ENCODE data around the gene EPHA4.

EPHA4 gene

DNA sequence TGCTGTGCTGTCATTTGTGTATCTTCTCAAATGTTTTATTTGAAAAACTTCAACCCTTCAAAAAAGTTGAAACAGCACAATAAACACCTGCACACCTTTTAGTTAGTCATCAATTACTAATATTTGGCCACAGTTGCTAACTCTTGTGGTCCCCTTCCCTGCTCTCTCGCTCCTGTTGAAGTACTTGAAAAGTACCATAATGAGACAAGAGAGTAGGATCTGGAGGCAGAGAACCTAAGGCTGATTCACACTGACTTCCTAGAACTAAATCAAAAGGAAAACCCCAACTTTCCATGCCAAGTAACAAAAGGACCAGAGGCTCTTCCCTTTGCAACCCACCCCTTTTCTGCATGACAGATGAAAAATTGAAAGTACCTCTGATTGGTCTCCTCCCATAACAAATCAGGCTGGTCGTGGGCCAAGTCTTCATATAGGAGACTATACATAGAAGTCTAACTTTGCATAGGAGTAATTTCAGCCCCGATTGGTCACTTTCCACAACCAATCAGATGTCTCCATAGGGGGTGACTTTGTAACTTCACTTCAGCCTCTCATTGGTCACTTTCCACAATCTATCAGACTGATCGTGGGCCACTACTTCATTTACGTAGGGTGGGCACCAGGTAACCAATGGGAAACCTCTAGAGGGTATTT, 179.7 kb downstream of the EPHA4 start:
- TF ChIP-seq CREB1 (IDR thresholded peaks at IDR 0.05; ENCODE audit: low read depth) (no peak), MAX (IDR thresholded peaks at IDR 0.05) (no peak), YY1 (IDR thresholded peaks at IDR 0.05; ENCODE audit: low read depth) (no peak), EP300 (IDR thresholded peaks at IDR 0.05; ENCODE audit: borderline replicate concordance) (no peak), TAF1 (IDR thresholded peaks at IDR 0.05; ENCODE audit: low read depth) (no peak), ZBTB7A (IDR thresholded peaks at IDR 0.05; ENCODE audit: low read depth) (no peak), CEBPB (IDR thresholded peaks at IDR 0.05) (no peak), FOXM1 (IDR thresholded peaks at IDR 0.05; ENCODE audit: borderline replicate concordance, low read depth) (no peak)
- TF ChIP-seq, protein P1, sequence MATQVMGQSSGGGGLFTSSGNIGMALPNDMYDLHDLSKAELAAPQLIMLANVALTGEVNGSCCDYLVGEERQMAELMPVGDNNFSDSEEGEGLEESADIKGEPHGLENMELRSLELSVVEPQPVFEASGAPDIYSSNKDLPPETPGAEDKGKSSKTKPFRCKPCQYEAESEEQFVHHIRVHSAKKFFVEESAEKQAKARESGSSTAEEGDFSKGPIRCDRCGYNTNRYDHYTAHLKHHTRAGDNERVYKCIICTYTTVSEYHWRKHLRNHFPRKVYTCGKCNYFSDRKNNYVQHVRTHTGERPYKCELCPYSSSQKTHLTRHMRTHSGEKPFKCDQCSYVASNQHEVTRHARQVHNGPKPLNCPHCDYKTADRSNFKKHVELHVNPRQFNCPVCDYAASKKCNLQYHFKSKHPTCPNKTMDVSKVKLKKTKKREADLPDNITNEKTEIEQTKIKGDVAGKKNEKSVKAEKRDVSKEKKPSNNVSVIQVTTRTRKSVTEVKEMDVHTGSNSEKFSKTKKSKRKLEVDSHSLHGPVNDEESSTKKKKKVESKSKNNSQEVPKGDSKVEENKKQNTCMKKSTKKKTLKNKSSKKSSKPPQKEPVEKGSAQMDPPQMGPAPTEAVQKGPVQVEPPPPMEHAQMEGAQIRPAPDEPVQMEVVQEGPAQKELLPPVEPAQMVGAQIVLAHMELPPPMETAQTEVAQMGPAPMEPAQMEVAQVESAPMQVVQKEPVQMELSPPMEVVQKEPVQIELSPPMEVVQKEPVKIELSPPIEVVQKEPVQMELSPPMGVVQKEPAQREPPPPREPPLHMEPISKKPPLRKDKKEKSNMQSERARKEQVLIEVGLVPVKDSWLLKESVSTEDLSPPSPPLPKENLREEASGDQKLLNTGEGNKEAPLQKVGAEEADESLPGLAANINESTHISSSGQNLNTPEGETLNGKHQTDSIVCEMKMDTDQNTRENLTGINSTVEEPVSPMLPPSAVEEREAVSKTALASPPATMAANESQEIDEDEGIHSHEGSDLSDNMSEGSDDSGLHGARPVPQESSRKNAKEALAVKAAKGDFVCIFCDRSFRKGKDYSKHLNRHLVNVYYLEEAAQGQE (IDR thresholded peaks at IDR 0.05; ENCODE audit: low read depth) = no peak

DNA sequence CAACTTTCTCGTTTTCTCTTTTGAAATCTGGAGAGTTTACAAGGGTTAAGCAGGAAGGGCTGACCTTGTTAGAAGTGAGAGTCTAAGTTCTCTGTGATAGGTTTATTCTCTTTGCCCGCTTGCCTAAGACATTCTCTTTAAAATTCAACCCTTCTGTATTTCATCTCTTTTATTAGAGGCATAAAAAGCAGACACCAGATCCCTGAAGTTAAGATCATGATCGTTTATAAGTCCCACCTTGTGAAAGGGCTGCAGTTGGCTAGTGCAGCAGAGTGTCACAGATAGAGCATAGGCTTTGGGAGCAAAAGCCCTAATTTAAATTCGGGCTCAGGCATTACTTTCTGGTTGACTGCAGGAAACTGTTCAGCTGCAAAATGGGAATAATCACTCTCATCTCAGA, 181.2 kb downstream of the EPHA4 start:
- TF ChIP-seq NFIC (IDR thresholded peaks at IDR 0.05) (no peak), YY1 (IDR thresholded peaks at IDR 0.05; ENCODE audit: low read depth) (no peak), MAX (IDR thresholded peaks at IDR 0.05) (no peak), TCF12 (IDR thresholded peaks at IDR 0.05; ENCODE audit: low read depth) (no peak), EP300 (IDR thresholded peaks at IDR 0.05; ENCODE audit: borderline replicate concordance) (no peak), TEAD4 (IDR thresholded peaks at IDR 0.05) (no peak), TAF1 (IDR thresholded peaks at IDR 0.05; ENCODE audit: low read depth) (no peak), RAD21 (IDR thresholded peaks at IDR 0.05; ENCODE audit: low read depth) (no peak), CREB1 (IDR thresholded peaks at IDR 0.05; ENCODE audit: low read depth) (no peak), USF1 (IDR thresholded peaks at IDR 0.05) (no peak), CEBPB (IDR thresholded peaks at IDR 0.05) (no peak), EGR1 (IDR thresholded peaks at IDR 0.05) (no peak), FOXM1 (IDR thresholded peaks at IDR 0.05; ENCODE audit: borderline replicate concordance, low read depth) (no peak), ZBTB7A (IDR thresholded peaks at IDR 0.05; ENCODE audit: low read depth) (no peak)
- TF ChIP-seq, protein P1 (IDR thresholded peaks at IDR 0.05; ENCODE audit: low read depth) = no peak

GRCh38 chr2:221389904-221390303, 182.2 kb downstream of the EPHA4 start:
- TF ChIP-seq NFIC (IDR thresholded peaks at IDR 0.05) (no peak), TAF1 (IDR thresholded peaks at IDR 0.05; ENCODE audit: low read depth) (no peak), USF1 (IDR thresholded peaks at IDR 0.05) (no peak), MAX (IDR thresholded peaks at IDR 0.05) (no peak), TCF12 (IDR thresholded peaks at IDR 0.05; ENCODE audit: low read depth) (no peak), TEAD4 (IDR thresholded peaks at IDR 0.05) (no peak), ZBTB7A (IDR thresholded peaks at IDR 0.05; ENCODE audit: low read depth) (no peak), EGR1 (IDR thresholded peaks at IDR 0.05) (no peak), CREB1 (IDR thresholded peaks at IDR 0.05; ENCODE audit: low read depth) (no peak), EP300 (IDR thresholded peaks at IDR 0.05; ENCODE audit: borderline replicate concordance) (no peak), RAD21 (IDR thresholded peaks at IDR 0.05; ENCODE audit: low read depth) (no peak), YY1 (IDR thresholded peaks at IDR 0.05; ENCODE audit: low read depth) (no peak), FOXM1 (IDR thresholded peaks at IDR 0.05; ENCODE audit: borderline replicate concordance, low read depth) (no peak), CEBPB (IDR thresholded peaks at IDR 0.05) (no peak)
- TF ChIP-seq, protein P1 (IDR thresholded peaks at IDR 0.05; ENCODE audit: low read depth) = no peak

- TF ChIP-seq TCF12 (IDR thresholded peaks at IDR 0.05; ENCODE audit: low read depth) (no peak), EGR1 (IDR thresholded peaks at IDR 0.05) (no peak), ZBTB7A (IDR thresholded peaks at IDR 0.05; ENCODE audit: low read depth) (no peak), USF1 (IDR thresholded peaks at IDR 0.05) (no peak), CREB1 (IDR thresholded peaks at IDR 0.05; ENCODE audit: low read depth) (no peak), EP300 (IDR thresholded peaks at IDR 0.05; ENCODE audit: borderline replicate concordance) (no peak), NFIC (IDR thresholded peaks at IDR 0.05) (no peak), FOXM1 (IDR thresholded peaks at IDR 0.05; ENCODE audit: borderline replicate concordance, low read depth) (no peak), MAX (IDR thresholded peaks at IDR 0.05) (no peak), CEBPB (IDR thresholded peaks at IDR 0.05) (no peak)
- TF ChIP-seq, protein P1 (IDR thresholded peaks at IDR 0.05; ENCODE audit: low read depth) = no peak
Observed at GRCh38 chr2:221389421-221389820, 182.7 kb downstream of the EPHA4 start.
